ENCODE data around the gene OR10A6.

OR10A6 gene

GRCh38 chr11:7896009-7896785, 34.9 kb downstream of the OR10A6 start:
- no peak overlapping the region for H3K4me3 ChIP-seq (ENCODE audit: severe bottlenecking)
- peaks cover 3% of the 10 kb centered on the region for H3K4me1 ChIP-seq (ENCODE audit: insufficient read depth, poor library complexity, severe bottlenecking)
- H3K36me3 ChIP-seq (ENCODE audit: low read depth) = peaks cover 4% of the 10 kb centered on the region
- H3K9me3 ChIP-seq (ENCODE audit: severe bottlenecking) = no peaks in the 10 kb centered on the region
- ATAC-seq (ENCODE audit: low read depth) = no peak
- no peak overlapping the region for H3K27ac ChIP-seq (ENCODE audit: poor library complexity, severe bottlenecking)
- DNase-seq (ENCODE audit: low spot score) = no peak
- no peaks in the 10 kb centered on the region for H3K27me3 ChIP-seq (ENCODE audit: insufficient read depth, poor library complexity, severe bottlenecking)
- no peak for TF ChIP-seq CTCF (IDR thresholded peaks at IDR 0.05; ENCODE audit: poor library complexity, severe bottlenecking)

GRCh38 chr11:7894251-7894650, 36.8 kb downstream of the OR10A6 start:
- TF ChIP-seq CTCF (IDR thresholded peaks at IDR 0.05; ENCODE audit: poor library complexity, severe bottlenecking) = no peak
- H3K27ac ChIP-seq (ENCODE audit: poor library complexity, severe bottlenecking) = no peak overlapping the region
- H3K36me3 ChIP-seq (ENCODE audit: low read depth) = no peaks in the 10 kb centered on the region; the same call in 1 of the 2 replicates
- ATAC-seq (ENCODE audit: low read depth) (no peak), DNase-seq (ENCODE audit: low spot score) (no peak)
- no peaks in the 10 kb centered on the region for H3K9me3 ChIP-seq (ENCODE audit: severe bottlenecking)
- no peaks in the 10 kb centered on the region for H3K27me3 ChIP-seq (ENCODE audit: insufficient read depth, poor library complexity, severe bottlenecking)
- H3K4me3 ChIP-seq (ENCODE audit: severe bottlenecking) = no peak overlapping the region
- peaks cover 3% of the 10 kb centered on the region for H3K4me1 ChIP-seq (ENCODE audit: insufficient read depth, poor library complexity, severe bottlenecking)

GRCh38 chr11:7893796-7894195, 37.3 kb downstream of the OR10A6 start:
- TF ChIP-seq CTCF (IDR thresholded peaks at IDR 0.05; ENCODE audit: poor library complexity, severe bottlenecking) = no peak

GRCh38 chr11:7892840-7893254, 38.2 kb downstream of the OR10A6 start:
- Histone ChIP-seq H3K9me3 (ENCODE audit: severe bottlenecking) (no peaks in the 10 kb centered on the region), H3K4me1 (ENCODE audit: insufficient read depth, poor library complexity, severe bottlenecking) (peaks cover 3% of the 10 kb centered on the region), H3K27ac (ENCODE audit: poor library complexity, severe bottlenecking) (no peak overlapping the region), H3K4me3 (ENCODE audit: severe bottlenecking) (no peak overlapping the region), H3K27me3 (ENCODE audit: insufficient read depth, poor library complexity, severe bottlenecking) (no peaks in the 10 kb centered on the region), H3K36me3 (ENCODE audit: low read depth) (no peaks in the 10 kb centered on the region; the same call in 1 of the 2 replicates)
- peak; percentile 83 for TF ChIP-seq CTCF (IDR thresholded peaks at IDR 0.05; ENCODE audit: poor library complexity, severe bottlenecking)
- ATAC-seq (ENCODE audit: low read depth) (peak; percentile 76), DNase-seq (ENCODE audit: low spot score) (no peak)

More at GRCh38 chr11:7893796-7894195, 37.3 kb downstream of the OR10A6 start:
- DNase-seq (ENCODE audit: low spot score) (no peak), ATAC-seq (ENCODE audit: low read depth) (no peak)
- peaks cover 3% of the 10 kb centered on the region for H3K4me1 ChIP-seq (ENCODE audit: insufficient read depth, poor library complexity, severe bottlenecking)
- no peak overlapping the region for H3K4me3 ChIP-seq (ENCODE audit: severe bottlenecking)
- no peaks in the 10 kb centered on the region; the same call in 1 of the 2 replicates for H3K36me3 ChIP-seq (ENCODE audit: low read depth)
- no peaks in the 10 kb centered on the region for H3K27me3 ChIP-seq (ENCODE audit: insufficient read depth, poor library complexity, severe bottlenecking)
- H3K9me3 ChIP-seq (ENCODE audit: severe bottlenecking) = no peaks in the 10 kb centered on the region
- H3K27ac ChIP-seq (ENCODE audit: poor library complexity, severe bottlenecking) = no peak overlapping the region

Data from RWPE2 (cell line).